Thymus (tissue), 11 donors: Measurements from ENCODE around the gene POLR3G. TPM values are rescaled to one million over a fixed set of nuclear protein-coding genes. Genes with fewer than 3 reads are reported as not detected.

Experiments
- DNase-seq, 9 donors: peaks; one replicate each; pipeline ENCODE4 v3.0.0-alpha.2; 2013; ENCODE audit warnings: low spot score in 9 of 9, low read depth in 6 of 9, missing footprints in 1 of 9
- H3K27ac ChIP-seq, 2 donors: one replicate each; pipeline ENCODE4 v1.5.1; 2013; ENCODE audit warnings: control low read depth in 1 of 2, low read depth in 1 of 2, low read length in 1 of 2, mild to moderate bottlenecking in 1 of 2, moderate library complexity in 1 of 2
- H3K27me3 ChIP-seq, 2 donors: one replicate each; pipeline ENCODE4 v1.5.1; 2013; ENCODE audit warnings: low read length in 1 of 2; ENCODE audit not compliant: control insufficient read depth in 2 of 2, insufficient read depth in 1 of 2
- H3K36me3 ChIP-seq, 2 donors: one replicate each; pipeline ENCODE4 v1.5.1; 2013; ENCODE audit warnings: low read length in 1 of 2, mild to moderate bottlenecking in 1 of 2, moderate library complexity in 1 of 2; ENCODE audit not compliant: control insufficient read depth in 2 of 2, insufficient read depth in 2 of 2
- H3K4me1 ChIP-seq, 2 donors: one replicate each; pipeline ENCODE4 v1.5.1; 2013; ENCODE audit warnings: low read length in 2 of 2; ENCODE audit not compliant: control insufficient read depth in 2 of 2, insufficient read depth in 2 of 2
- H3K4me3 ChIP-seq, 2 donors: one replicate each; pipeline ENCODE4 v1.5.1; 2013; ENCODE audit warnings: low read length in 2 of 2, control low read depth in 1 of 2, mild to moderate bottlenecking in 1 of 2
- H3K9me3 ChIP-seq, 2 donors: one replicate each; pipeline ENCODE4 v1.5.1; 2013; ENCODE audit warnings: low read length in 1 of 2, mild to moderate bottlenecking in 1 of 2; ENCODE audit not compliant: control insufficient read depth in 2 of 2, insufficient read depth in 1 of 2
- WGBS: extraction: QIAGEN DNeasy Blood & Tissue Kit; methylation state at CpG from one replicate; pipeline ENCODE4 v1.1.7; 2013; 5-methylcytosine and 5-hydroxymethylcytosine counted together
- polyA plus RNA-seq: library from polyadenylated mRNA; stranded (reverse); fragments of 200-250 nt; gene quantifications from one replicate; pipeline ENCODE4 v1.2.3, GENCODE V29; 2013
- total RNA-seq: library from RNA; stranded (reverse); fragments of 120-200 nt; gene quantifications from one replicate; pipeline ENCODE4 v1.2.4, GENCODE V29; 2013
- donor health status: healthy.

POLR3G gene
- total and polyA plus RNA-seq, 2 donors = 1.7 to 3.3 TPM

DNA sequence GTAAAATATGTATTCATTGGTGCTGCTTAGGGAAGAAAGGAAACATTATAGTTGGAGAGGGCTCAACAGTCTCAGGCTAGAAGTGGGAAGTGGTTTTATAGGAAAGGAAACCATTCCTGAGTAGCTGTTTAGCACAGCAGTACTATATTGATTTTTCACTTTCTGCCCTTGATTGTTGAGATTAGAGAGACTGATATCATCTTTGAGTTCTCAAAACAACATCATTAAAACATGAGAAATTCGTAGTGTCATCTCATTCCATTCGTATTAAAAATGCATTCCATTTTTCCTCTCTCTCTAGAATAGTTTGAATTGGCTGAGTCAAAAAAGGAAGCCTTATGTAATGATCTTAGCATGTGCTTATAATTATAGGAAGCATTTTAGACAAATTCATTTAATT lies 14.1 kb downstream of the POLR3G start:
- no peaks in the 10 kb centered on the region for H3K36me3 ChIP-seq
- 43% methylated on average over 2 of the region's 2 CpGs for WGBS
- no peaks in the 10 kb centered on the region for H3K27me3 ChIP-seq
- H3K4me1 ChIP-seq = no peaks in the 10 kb centered on the region
- H3K27ac ChIP-seq = no peak overlapping the region
- H3K9me3 ChIP-seq = no peaks in the 10 kb centered on the region
- no peak overlapping the region for H3K4me3 ChIP-seq
- DNase-seq = no peak

DNA sequence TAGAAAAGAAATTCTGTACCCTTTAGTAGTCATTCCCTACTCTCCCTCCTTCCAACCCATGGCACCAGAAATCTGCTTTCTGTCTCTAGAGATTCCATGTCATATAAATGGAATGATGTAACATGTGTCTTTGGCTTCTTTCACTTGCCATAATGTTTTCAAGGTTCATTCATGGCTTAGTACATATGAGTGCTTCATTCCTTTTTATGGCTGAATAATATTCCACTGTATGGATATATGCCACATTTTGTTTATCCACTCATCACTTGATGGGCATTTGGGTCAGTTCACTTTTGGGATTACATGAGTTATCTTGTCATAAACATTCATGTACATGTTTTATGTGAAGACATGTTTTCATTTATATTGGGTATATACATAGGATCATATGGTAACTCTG lies 19.4 kb downstream of the POLR3G start:
- Histone ChIP-seq H3K9me3 (no peaks in the 10 kb centered on the region), H3K36me3 (no peaks in the 10 kb centered on the region), H3K4me3 (no peak overlapping the region), H3K4me1 (no peaks in the 10 kb centered on the region), H3K27me3 (no peaks in the 10 kb centered on the region), H3K27ac (no peak overlapping the region)
- no peak for DNase-seq

DNA sequence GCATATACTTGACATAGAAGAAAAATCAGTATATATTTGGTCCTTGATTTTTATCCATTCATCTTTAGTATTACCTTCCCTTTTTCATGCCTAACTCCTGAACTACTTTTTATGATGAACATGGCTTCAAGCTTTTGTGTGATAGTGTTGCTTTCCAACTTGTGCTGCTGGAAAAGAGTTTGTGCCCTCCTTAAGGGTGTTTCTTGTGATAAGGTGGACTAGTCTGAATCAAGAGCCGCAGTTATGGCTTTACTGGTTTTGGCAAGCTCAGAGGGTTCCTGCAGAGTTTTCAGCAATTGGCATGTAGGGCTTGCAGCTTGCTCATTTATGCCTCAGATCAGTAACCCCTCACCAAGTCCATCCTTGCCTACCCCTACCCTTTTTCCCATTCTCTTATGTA lies 20.5 kb downstream of the POLR3G start:
- no peak overlapping the region for H3K4me3 ChIP-seq
- H3K27me3 ChIP-seq = no peaks in the 10 kb centered on the region
- no peaks in the 10 kb centered on the region for H3K36me3 ChIP-seq
- no peaks in the 10 kb centered on the region for H3K9me3 ChIP-seq
- H3K27ac ChIP-seq = no peak overlapping the region
- no peaks in the 10 kb centered on the region for H3K4me1 ChIP-seq
- DNase-seq = no peak
- 100% methylated on average over 1 of the region's 1 CpG for WGBS

DNA sequence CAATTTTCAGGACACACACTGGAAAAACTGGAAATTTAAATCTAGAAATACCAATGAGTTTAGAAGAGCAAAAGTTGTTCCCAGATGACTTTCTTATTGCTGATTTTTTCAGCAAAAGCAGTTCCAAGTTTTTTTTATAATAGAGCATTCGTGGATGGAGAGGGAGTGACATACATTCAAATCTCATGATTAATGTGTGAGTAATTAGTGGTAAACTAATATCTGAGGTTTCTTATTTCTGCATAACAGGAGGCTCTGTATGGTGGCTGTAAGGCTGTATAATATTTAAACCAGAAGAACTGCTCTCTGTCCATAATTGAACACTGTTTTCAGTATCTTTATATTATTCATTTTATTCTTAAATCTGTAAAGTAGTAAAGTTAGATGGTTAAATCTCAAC lies 28.9 kb downstream of the POLR3G start:
- H3K4me1 ChIP-seq = no peaks in the 10 kb centered on the region
- no peak for DNase-seq
- 97% methylated on average over 1 of the region's 1 CpG for WGBS
- H3K27me3 ChIP-seq = no peaks in the 10 kb centered on the region
- H3K27ac ChIP-seq = no peak overlapping the region
- no peaks in the 10 kb centered on the region for H3K9me3 ChIP-seq
- no peaks in the 10 kb centered on the region for H3K36me3 ChIP-seq
- H3K4me3 ChIP-seq = no peak overlapping the region

DNA sequence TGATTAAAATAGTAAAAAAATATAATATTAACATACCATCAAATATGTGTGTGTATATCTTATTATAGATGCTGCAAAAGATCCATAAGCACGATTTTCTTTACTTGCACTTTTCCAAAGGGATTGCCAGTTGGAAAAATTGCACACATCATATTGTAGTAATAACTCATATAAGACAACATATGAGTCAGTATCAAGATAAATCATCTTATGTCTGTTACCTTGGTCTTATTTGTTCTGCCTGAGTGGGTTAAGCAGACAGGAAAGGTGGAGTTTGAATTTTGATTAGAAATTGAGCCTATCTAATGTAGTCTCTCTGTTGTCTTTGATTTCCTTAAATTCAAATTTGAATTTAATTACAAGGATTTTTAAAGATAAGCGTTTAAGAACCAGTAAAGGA lies 30.1 kb downstream of the POLR3G start:
- no peaks in the 10 kb centered on the region for H3K4me1 ChIP-seq
- no peaks in the 10 kb centered on the region for H3K27me3 ChIP-seq
- no peak for DNase-seq
- no peak overlapping the region for H3K27ac ChIP-seq
- no peaks in the 10 kb centered on the region for H3K9me3 ChIP-seq
- no peak overlapping the region for H3K4me3 ChIP-seq
- no peaks in the 10 kb centered on the region for H3K36me3 ChIP-seq
- 98% methylated on average over 2 of the region's 2 CpGs for WGBS

DNA sequence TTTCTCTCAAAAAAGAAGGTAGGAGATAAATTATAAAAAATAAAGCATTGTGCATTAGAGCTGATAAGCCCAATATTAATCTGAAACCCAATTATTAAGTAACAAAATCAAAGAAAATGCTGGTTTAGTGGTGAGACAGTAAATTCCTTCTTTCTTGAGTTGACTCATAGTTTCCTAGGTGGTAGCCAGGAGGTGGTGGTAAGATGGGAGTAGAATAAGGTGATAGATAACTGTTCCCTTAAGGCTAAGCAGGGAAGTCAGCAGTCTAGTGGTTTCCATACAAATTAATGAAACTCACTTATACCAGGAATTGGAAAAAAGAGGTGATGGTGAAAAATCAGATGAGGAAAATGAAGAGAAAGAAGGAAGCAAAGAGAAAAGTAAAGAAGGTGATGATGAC lies 31.6 kb downstream of the POLR3G start:
- no peaks in the 10 kb centered on the region for H3K9me3 ChIP-seq
- no peak for DNase-seq

DNA sequence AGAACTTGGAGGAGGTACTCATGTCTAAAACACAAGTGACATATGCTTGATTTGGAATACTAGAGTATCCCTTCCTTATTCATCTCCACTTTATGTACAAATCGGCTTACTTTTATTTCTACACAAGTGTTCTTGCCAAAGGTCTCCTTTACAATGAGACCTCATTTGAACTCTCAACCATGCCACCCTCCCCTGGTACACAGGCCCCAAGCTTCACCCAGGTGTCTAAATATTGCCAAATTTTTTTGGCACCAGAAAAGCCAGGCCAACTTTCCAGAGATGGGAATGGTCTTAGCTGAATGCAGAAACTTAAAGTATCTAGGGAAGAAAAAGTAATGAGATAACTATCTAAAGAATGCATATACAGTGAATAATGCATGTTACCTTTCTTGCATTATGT lies 35.8 kb downstream of the POLR3G start:
- Histone ChIP-seq H3K27ac (no peak overlapping the region), H3K27me3 (no peaks in the 10 kb centered on the region), H3K4me3 (no peak overlapping the region), H3K36me3 (peaks cover 0 to 3% of the 10 kb centered on the region in 2 donors), H3K4me1 (no peaks in the 10 kb centered on the region), H3K9me3 (no peaks in the 10 kb centered on the region)
- WGBS = 95% methylated on average over 1 of the region's 1 CpG
- no peak for DNase-seq

More for the DNA sequence above, 31.6 kb downstream of the POLR3G start:
- H3K36me3 ChIP-seq = no peaks in the 10 kb centered on the region
- H3K27ac ChIP-seq = no peak overlapping the region
- H3K4me1 ChIP-seq = no peaks in the 10 kb centered on the region
- no peak overlapping the region for H3K4me3 ChIP-seq
- H3K27me3 ChIP-seq = no peaks in the 10 kb centered on the region

DNA sequence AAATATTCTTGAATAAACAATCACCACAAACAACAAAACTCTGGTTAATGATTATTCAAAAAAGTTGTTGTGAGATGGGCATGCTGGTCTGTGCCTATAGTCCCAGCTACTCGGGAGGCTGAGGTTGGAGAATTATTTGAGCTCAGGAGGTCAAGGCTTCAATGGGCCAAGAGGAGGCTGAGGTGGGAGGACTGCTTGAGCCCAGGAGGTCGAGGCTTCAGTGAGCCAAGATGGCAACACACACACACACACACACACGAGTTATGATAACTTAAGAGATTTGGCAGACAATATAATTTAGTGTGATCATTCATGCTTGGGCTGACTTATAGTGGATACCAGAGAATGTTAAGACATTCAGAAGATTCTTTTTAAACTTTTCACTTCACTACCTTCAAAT lies 39.9 kb downstream of the POLR3G start:
- Histone ChIP-seq H3K27me3 (no peaks in the 10 kb centered on the region), H3K27ac (no peak overlapping the region), H3K36me3 (peaks cover 3 to 10% of the 10 kb centered on the region in 2 donors), H3K4me1 (no peaks in the 10 kb centered on the region), H3K4me3 (no peak overlapping the region), H3K9me3 (no peaks in the 10 kb centered on the region)
- no peak for DNase-seq
- WGBS = 81% methylated on average over 3 of the region's 3 CpGs

DNA sequence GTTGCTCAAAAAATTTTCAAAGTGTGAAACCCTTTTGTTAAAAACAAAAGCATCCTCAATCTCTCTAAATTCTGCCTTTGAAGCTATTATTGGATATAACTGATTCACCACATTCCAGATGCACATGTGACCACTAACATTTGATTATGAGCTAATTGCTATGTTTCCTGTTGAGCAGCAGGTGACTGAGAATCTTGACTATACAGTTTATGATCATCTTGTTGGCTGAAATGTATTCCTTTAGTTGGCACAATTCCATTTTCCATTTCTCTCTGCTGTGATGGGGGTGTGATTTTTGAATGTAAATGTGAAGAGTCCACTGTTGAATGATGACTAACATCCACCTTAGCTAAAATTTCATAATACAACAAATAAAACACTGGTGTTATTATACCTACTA lies 44.0 kb downstream of the POLR3G start:
- Histone ChIP-seq H3K27me3 (no peaks in the 10 kb centered on the region), H3K9me3 (no peaks in the 10 kb centered on the region), H3K4me3 (no peak overlapping the region), H3K27ac (no peak overlapping the region), H3K4me1 (no peaks in the 10 kb centered on the region), H3K36me3 (peaks cover 8 to 24% of the 10 kb centered on the region in 2 donors)
- no peak for DNase-seq

DNA sequence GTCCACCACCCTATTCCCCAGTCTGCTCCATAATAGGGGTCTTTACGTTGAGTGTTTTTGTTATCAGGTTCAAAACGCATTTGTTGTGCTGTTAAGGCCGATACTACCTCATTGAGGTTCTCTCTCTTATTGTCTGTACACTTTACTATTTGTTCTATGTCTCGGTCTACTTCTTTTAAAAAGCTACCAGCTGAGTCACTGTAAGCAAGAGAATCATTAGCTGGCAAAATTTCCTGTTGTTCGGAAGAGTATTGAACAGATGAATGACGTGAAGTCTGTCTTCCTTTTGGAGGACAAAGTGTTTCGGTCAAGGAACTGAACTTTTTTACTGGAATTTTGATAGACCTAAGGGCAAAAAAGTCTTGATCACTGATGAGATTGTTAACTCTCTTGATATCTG lies 44.4 kb downstream of the POLR3G start:
- DNase-seq = no peak
- Histone ChIP-seq H3K27me3 (no peaks in the 10 kb centered on the region), H3K9me3 (no peaks in the 10 kb centered on the region), H3K27ac (no peak overlapping the region), H3K4me3 (no peak overlapping the region), H3K36me3 (peaks cover 8 to 28% of the 10 kb centered on the region in 2 donors), H3K4me1 (no peaks in the 10 kb centered on the region)
- WGBS = 99% methylated on average over 7 of the region's 7 CpGs
